Trophoblast cell (in vitro differentiated cells and primary cell): ENCODE results near the gene GCN1.

Experiments used
- DNase-seq, 2 donors: peaks; one replicate each; pipeline ENCODE4 v3.0.0-alpha.2; 2016
- H2AFZ ChIP-seq: 2 replicates; pipeline ENCODE4 v1.6.1; 2013; ENCODE audit warnings: low read length, moderate library complexity, mild to moderate bottlenecking; ENCODE audit not compliant: insufficient read depth, poor library complexity
- H2AK5ac ChIP-seq: 2 replicates; pipeline ENCODE4 v1.6.1; 2013; ENCODE audit warnings: mild to moderate bottlenecking, low read length
- H2BK120ac ChIP-seq: 2 replicates; pipeline ENCODE4 v1.6.1; 2013; ENCODE audit warnings: low read length, mild to moderate bottlenecking, moderate library complexity; ENCODE audit not compliant: insufficient read depth, poor library complexity
- H2BK12ac ChIP-seq: 2 replicates; pipeline ENCODE4 v1.6.1; 2013; ENCODE audit warnings: mild to moderate bottlenecking, low read length, moderate library complexity
- H2BK5ac ChIP-seq: 2 replicates; pipeline ENCODE4 v1.6.1; 2013; ENCODE audit warnings: low read length, low read depth, moderate library complexity, mild to moderate bottlenecking; ENCODE audit not compliant: poor library complexity
- H3K14ac ChIP-seq: 2 replicates; pipeline ENCODE4 v1.6.1; 2013; ENCODE audit warnings: mild to moderate bottlenecking, low read length
- H3K18ac ChIP-seq: 2 replicates; pipeline ENCODE4 v1.6.1; 2013; ENCODE audit warnings: mild to moderate bottlenecking, low read length
- H3K23ac ChIP-seq: 2 replicates; pipeline ENCODE4 v1.6.1; 2013; ENCODE audit warnings: low read length
- H3K27ac ChIP-seq: 2 replicates; pipeline ENCODE4 v1.5.1; 2013; ENCODE audit warnings: low read depth, mild to moderate bottlenecking, inconsistent platforms, low read length, moderate library complexity
- H3K27me3 ChIP-seq: 2 replicates; pipeline ENCODE4 v1.6.1; 2013; ENCODE audit warnings: inconsistent platforms, mild to moderate bottlenecking, low read length, moderate library complexity; ENCODE audit not compliant: insufficient read depth
- H3K36me3 ChIP-seq, 2 experiments: 1 replicate in 1 of 2; 2 replicates in 1 of 2; pipeline ENCODE4 v1.6.1; 2013; ENCODE audit warnings: low read length in 2 of 2, mild to moderate bottlenecking in 2 of 2, moderate library complexity in 1 of 2; ENCODE audit not compliant: insufficient read depth in 2 of 2, control insufficient read depth in 1 of 2
- H3K4ac ChIP-seq: 2 replicates; pipeline ENCODE4 v1.6.1; 2013; ENCODE audit warnings: low read depth, mild to moderate bottlenecking, low read length, moderate library complexity
- H3K4me1 ChIP-seq, 2 experiments: 1 replicate in 1 of 2; 2 replicates in 1 of 2; pipeline ENCODE4 v1.6.1; 2013; ENCODE audit warnings: low read length in 2 of 2, mild to moderate bottlenecking in 2 of 2, moderate library complexity in 1 of 2; ENCODE audit not compliant: insufficient read depth in 2 of 2, control insufficient read depth in 1 of 2
- H3K4me2 ChIP-seq: 2 replicates; pipeline ENCODE4 v1.6.1; 2013; ENCODE audit warnings: inconsistent platforms, mild to moderate bottlenecking, low read length, moderate library complexity
- H3K4me3 ChIP-seq: 2 replicates; pipeline ENCODE4 v1.5.1; 2013; ENCODE audit warnings: mild to moderate bottlenecking, low read depth, low read length, inconsistent platforms
- H3K79me1 ChIP-seq: one replicate; pipeline ENCODE4 v1.6.1; 2013; ENCODE audit warnings: low read length
- H3K79me2 ChIP-seq: 2 replicates; pipeline ENCODE4 v1.6.1; 2013; ENCODE audit warnings: low read length, mild to moderate bottlenecking; ENCODE audit not compliant: control insufficient read depth, insufficient read depth, poor library complexity
- H3K9ac ChIP-seq: 2 replicates; pipeline ENCODE4 v1.6.1; 2013; ENCODE audit warnings: mild to moderate bottlenecking, low read length
- H3K9me3 ChIP-seq: 2 replicates; pipeline ENCODE4 v1.6.1; 2013; ENCODE audit warnings: low read depth, mild to moderate bottlenecking, control low read depth, inconsistent platforms, low read length; ENCODE audit not compliant: insufficient read depth
- H4K12ac ChIP-seq: 2 replicates; pipeline ENCODE4 v1.6.1; 2013; ENCODE audit warnings: low read depth, mild to moderate bottlenecking, low read length, moderate library complexity
- H4K8ac ChIP-seq: 2 replicates; pipeline ENCODE4 v1.6.1; 2013; ENCODE audit warnings: low read depth, mild to moderate bottlenecking, low read length, moderate library complexity
- H4K91ac ChIP-seq: one replicate; pipeline ENCODE4 v1.6.1; 2013; ENCODE audit warnings: low read depth, mild to moderate bottlenecking, low read length, moderate library complexity
- WGBS: extraction: QIAGEN DNeasy Blood & Tissue Kit; methylation state at CpG from one replicate; pipeline ENCODE4 v1.1.7; 2013; ENCODE audit warnings: missing lambda C conversion rate; ENCODE audit not compliant: insufficient read length, insufficient coverage; ENCODE audit errors: extremely low coverage; 5-methylcytosine and 5-hydroxymethylcytosine counted together

GCN1 gene

DNA sequence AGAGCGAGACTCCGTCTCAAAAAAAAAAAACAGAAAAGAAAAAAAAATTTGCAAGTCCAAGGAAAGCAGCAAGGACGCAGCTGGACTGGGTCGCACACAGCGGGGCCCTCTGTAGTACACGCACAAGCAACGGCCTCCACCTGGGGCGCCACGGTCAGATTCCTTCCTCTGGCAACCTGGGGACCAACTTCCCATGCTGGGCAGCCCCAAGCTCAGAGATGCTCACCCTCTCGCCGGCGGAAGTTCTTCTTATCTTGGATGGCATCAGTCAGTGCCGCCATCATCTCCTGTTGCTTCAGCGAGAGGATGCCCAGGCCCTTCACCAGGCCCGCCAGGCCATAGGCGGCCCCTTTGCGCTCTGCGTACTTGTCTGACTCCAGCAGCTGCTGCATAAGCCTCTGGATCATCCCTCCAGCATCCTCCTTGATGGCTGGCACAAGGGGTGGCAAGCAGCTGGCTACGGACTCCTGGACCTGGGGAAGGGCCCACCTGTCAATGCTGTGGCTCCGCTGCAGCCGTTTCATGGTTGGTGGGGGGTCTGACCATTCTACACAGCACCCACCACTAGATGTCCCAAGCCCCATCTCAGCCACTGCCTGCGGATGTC lies 43.5 kb downstream of the GCN1 start:
- no peak overlapping the region for H3K9ac ChIP-seq
- no peak overlapping the region for H3K18ac ChIP-seq
- no peak overlapping the region for H3K4me3 ChIP-seq
- no peaks in the 10 kb centered on the region for H3K4me1 ChIP-seq
- no peak overlapping the region for H3K23ac ChIP-seq
- no peak overlapping the region for H4K12ac ChIP-seq
- no peak overlapping the region for H3K4ac ChIP-seq
- no peak overlapping the region for H2BK5ac ChIP-seq
- DNase-seq = no peak
- no peaks in the 10 kb centered on the region for H3K79me2 ChIP-seq
- H2BK12ac ChIP-seq = no peak overlapping the region
- H2AFZ ChIP-seq = no peak overlapping the region
- H4K91ac ChIP-seq = no peak overlapping the region
- H3K27me3 ChIP-seq = no peaks in the 10 kb centered on the region
- WGBS = no CpG with 5 or more reads among the region's 22 CpGs
- H3K9me3 ChIP-seq = no peaks in the 10 kb centered on the region
- no peak overlapping the region for H3K14ac ChIP-seq
- no peak overlapping the region for H2AK5ac ChIP-seq
- H2BK120ac ChIP-seq = no peak overlapping the region
- H3K4me2 ChIP-seq = no peak overlapping the region
- H3K79me1 ChIP-seq = no peaks in the 10 kb centered on the region
- no peak overlapping the region for H4K8ac ChIP-seq
- peaks cover 71 to 87% of the 10 kb centered on the region in 2 experiments for H3K36me3 ChIP-seq
- no peak overlapping the region for H3K27ac ChIP-seq

GRCh38 chr12:120148011-120148410 lies 46.5 kb downstream of the GCN1 start:
- H3K4ac ChIP-seq = no peak overlapping the region
- H3K79me2 ChIP-seq = no peaks in the 10 kb centered on the region
- H4K91ac ChIP-seq = no peak overlapping the region
- no peaks in the 10 kb centered on the region for H3K79me1 ChIP-seq
- no peak overlapping the region for H3K23ac ChIP-seq
- H3K4me3 ChIP-seq = no peak overlapping the region
- no peak overlapping the region for H3K14ac ChIP-seq
- DNase-seq = no peak
- H4K12ac ChIP-seq = no peak overlapping the region
- no peak overlapping the region for H2BK120ac ChIP-seq
- no peak overlapping the region for H2AFZ ChIP-seq
- no peak overlapping the region for H3K18ac ChIP-seq
- H3K4me1 ChIP-seq = no peaks in the 10 kb centered on the region
- no peak overlapping the region for H2BK12ac ChIP-seq
- H3K36me3 ChIP-seq = peaks cover 65 to 75% of the 10 kb centered on the region in 2 experiments
- H3K27ac ChIP-seq = no peak overlapping the region
- no peaks in the 10 kb centered on the region for H3K27me3 ChIP-seq
- no CpG with 5 or more reads among the region's 11 CpGs for WGBS
- no peak overlapping the region for H2BK5ac ChIP-seq
- H3K9me3 ChIP-seq = peaks cover 2% of the 10 kb centered on the region
- no peak overlapping the region for H3K4me2 ChIP-seq
- H3K9ac ChIP-seq = no peak overlapping the region
- H2AK5ac ChIP-seq = no peak overlapping the region
- H4K8ac ChIP-seq = no peak overlapping the region

GRCh38 chr12:120145164-120145563 lies 49.4 kb downstream of the GCN1 start:
- Histone ChIP-seq H3K79me1 (no peaks in the 10 kb centered on the region), H2AK5ac (no peak overlapping the region), H2BK5ac (no peak overlapping the region), H4K12ac (peak overlapping the region; percentile 22), H3K36me3 (peaks cover 74 to 82% of the 10 kb centered on the region in 2 experiments), H3K27ac (no peak overlapping the region), H3K27me3 (no peaks in the 10 kb centered on the region), H3K4me2 (no peak overlapping the region), H2BK12ac (no peak overlapping the region), H3K23ac (no peak overlapping the region), H3K79me2 (no peaks in the 10 kb centered on the region), H3K4ac (no peak overlapping the region), H4K91ac (no peak overlapping the region), H2AFZ (no peak overlapping the region), H2BK120ac (no peak overlapping the region), H3K4me1 (no peaks in the 10 kb centered on the region), H3K14ac (no peak overlapping the region), H3K18ac (no peak overlapping the region), H3K9me3 (peaks cover 4% of the 10 kb centered on the region), H3K4me3 (no peak overlapping the region), H4K8ac (no peak overlapping the region), H3K9ac (no peak overlapping the region)
- no CpG with 5 or more reads among the region's 8 CpGs for WGBS
- DNase-seq = no peak

DNA sequence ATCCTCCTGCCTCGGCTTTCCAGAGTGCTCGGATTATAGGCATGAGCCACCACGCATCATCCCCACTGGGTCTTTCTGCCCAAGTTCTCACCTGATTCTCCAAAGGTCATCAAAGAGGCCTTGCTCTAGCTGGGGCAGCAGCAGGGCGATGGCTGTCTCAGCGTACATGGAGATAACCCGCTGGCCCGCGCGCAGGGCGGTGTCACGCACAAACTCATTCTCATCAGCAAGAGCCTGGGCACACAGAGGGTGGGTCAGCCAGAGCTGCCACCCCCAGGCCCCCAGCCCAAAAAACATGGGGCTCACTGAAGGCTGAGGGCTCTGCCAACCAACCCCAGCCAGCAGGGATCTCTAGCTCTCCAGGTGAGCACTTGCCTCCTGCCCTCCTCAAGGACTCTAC lies 50.3 kb downstream of the GCN1 start:
- Histone ChIP-seq H3K9me3 (peaks cover 4% of the 10 kb centered on the region), H4K8ac (no peak overlapping the region), H2AFZ (no peak overlapping the region), H3K4ac (no peak overlapping the region), H3K4me3 (no peak overlapping the region), H3K9ac (no peak overlapping the region), H3K79me2 (no peaks in the 10 kb centered on the region), H2BK5ac (no peak overlapping the region), H3K4me1 (no peaks in the 10 kb centered on the region), H4K12ac (no peak overlapping the region), H3K79me1 (no peaks in the 10 kb centered on the region), H2BK12ac (no peak overlapping the region), H3K14ac (no peak overlapping the region), H3K36me3 (peaks cover 71 to 81% of the 10 kb centered on the region in 2 experiments), H3K27ac (no peak overlapping the region), H3K18ac (no peak overlapping the region), H3K27me3 (no peaks in the 10 kb centered on the region), H2BK120ac (no peak overlapping the region), H3K4me2 (no peak overlapping the region), H2AK5ac (no peak overlapping the region), H4K91ac (no peak overlapping the region), H3K23ac (no peak overlapping the region)
- no CpG with 5 or more reads among the region's 11 CpGs for WGBS
- DNase-seq = no peak
